ENCODE measurements around the gene NELL1. TPM values are rescaled to one million over a fixed set of nuclear protein-coding genes. Genes with fewer than 3 reads are reported as not detected.

NELL1 gene
- total RNA-seq, 1 donor from 2014 or later = 9.4 TPM

DNA sequence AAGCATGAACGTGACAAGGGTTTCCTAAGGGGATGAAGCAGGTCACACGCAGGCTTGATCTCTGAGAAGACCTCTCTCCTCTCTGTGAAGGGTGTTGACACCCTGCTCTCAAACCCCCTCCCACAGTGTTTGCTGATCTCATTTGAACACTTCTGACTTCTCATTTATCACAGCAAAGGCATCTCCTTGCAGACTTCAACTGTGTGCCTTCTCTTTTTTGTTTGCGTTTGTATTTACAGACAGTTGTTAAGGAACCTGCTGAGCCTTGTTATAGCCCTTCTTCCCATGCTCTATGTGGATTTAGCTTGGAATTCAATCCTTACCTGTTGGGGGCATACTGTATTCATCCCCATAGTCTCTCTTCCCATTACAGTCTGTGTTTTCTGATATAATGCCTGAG, 206.5 kb downstream of the NELL1 start:
- DNase-seq = no peak

GRCh38 chr11:20876738-20877137, 207.4 kb downstream of the NELL1 start:
- DNase-seq = no peak

GRCh38 chr11:20880094-20880493, 210.7 kb downstream of the NELL1 start:
- no peak for DNase-seq

GRCh38 chr11:20881328-20882079, 212.1 kb downstream of the NELL1 start:
- no peak for DNase-seq

- no peak for DNase-seq
Measured at GRCh38 chr11:20887137-20887536, 217.8 kb downstream of the NELL1 start.

DNA sequence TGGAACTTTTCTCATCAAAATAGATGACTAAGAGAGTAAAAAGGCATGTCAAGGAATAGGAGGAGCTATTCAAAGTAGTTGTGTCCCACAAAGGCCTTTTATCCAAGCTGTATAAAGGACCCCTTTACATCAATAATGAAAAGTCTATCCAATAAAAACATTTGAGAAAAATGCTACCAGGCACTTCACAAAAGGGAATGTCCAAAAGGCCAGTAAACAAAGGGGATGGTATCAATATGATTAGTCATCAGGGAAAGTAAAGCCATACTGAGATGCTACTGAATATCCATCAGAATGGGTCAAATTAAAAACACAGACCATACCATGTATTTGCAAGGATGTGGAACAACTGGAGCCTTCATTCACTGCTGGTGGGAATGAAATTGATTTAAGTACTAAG, 224.9 kb downstream of the NELL1 start:
- peak; percentile 1 for DNase-seq

DNA sequence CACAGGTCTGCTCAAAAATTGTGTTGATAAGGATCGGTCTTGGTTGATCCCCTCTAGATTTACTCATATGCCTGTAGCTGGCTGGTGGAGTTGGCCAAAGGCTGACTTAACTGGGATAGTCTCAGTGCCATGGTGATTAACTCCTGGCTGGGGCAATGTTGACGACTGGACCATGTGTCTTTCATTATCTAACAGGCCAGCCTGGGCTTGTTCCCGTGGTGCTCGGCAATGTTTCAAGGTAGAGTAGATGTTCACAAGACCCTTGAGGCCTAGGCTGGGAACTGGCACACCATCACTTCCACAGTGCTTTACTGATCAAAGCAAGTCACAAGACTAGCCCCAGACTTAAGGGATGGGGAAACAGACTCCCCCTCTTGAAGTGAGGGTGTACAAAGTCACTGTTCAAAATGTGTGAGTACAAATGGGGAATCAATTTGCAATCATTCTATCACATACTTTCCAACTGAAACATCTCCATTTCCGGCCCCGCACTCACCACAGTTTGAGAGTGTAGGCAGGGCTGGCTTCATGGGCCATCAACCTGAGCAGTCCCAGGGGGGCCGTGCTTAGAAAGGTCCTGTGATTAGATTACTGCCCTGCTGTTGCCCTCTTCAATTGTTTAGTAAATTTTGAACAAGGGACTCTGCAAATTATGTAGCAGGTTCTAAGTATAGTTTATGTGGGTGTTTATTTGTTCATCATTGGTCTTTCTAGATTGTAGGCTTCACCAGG, 240.8 kb downstream of the NELL1 start:
- no peak for DNase-seq

DNA sequence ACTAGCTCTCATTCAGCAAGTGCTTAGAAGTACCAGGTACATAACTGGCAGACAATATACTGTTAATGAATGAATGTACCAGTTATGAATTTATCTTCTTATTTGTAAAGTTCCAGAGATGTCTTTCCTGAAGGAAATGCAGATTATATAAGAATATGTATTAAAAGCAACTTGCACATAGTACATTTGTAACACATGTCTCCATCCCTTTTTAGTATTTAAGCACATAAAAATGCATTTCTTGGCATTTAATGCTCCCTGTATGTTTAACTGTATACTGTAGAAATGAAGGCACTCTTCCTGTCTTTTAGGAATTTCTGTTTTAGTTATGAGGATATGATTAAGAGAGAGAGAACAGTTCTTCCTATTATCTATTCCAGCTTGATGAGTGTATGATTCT, 241.3 kb downstream of the NELL1 start:
- DNase-seq = no peak

DNA sequence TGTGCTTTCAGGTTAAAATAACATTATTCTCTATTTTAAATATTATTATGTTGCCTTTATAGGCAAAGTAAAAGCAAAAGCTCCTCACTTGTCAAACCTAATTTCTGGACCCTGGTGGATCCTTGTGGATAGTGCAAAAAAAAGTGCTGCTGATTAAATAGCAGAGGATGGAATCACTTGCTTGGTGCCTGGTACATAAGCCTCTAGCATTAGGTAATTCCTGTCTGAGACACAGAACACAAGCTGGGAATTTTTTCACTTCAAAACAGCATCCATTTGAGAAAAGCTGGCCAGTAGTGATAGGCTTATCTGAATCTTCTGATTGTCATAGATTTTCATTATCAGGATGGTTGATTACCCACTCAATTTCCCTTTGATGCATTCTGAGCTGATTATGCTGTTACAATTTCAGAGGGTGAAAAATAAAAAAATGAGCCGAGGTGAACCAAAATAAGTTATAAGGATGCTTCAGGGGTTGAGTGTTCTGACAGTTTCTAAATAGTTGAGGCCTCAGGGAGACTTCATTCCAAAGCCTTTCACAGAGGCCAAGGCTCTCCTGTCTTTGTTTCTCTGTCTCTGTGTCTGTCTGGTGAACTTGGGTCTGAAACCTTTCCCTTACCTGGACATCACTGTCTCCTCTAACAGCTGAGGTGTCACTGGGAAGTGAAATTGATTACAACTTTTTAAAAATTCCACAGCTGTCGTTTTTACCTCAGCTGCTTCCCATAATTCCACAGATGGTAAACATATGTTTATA, 242.9 kb downstream of the NELL1 start:
- no peak for DNase-seq

- DNase-seq = no peak
Measured at GRCh38 chr11:20912922-20913512, 243.6 kb downstream of the NELL1 start.

DNA sequence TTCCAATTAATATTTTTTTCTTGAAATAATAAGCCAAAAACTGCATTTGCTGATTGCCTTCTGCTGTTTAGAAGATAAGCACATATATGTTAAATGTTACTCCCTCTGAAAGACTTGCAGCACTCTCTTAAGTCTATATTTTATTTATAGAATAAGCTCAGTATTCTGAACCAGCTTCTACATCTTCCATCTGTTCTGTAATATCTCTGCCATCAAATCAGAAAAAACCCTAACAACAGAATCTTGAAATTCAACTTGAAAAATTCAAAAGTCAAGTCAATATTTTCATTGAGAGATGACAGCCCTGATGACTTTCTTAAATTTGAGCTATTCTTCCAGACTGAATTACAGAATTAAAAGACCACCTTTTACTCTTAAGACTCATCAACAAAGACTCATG, 247.9 kb downstream of the NELL1 start:
- DNase-seq = no peak

DNA sequence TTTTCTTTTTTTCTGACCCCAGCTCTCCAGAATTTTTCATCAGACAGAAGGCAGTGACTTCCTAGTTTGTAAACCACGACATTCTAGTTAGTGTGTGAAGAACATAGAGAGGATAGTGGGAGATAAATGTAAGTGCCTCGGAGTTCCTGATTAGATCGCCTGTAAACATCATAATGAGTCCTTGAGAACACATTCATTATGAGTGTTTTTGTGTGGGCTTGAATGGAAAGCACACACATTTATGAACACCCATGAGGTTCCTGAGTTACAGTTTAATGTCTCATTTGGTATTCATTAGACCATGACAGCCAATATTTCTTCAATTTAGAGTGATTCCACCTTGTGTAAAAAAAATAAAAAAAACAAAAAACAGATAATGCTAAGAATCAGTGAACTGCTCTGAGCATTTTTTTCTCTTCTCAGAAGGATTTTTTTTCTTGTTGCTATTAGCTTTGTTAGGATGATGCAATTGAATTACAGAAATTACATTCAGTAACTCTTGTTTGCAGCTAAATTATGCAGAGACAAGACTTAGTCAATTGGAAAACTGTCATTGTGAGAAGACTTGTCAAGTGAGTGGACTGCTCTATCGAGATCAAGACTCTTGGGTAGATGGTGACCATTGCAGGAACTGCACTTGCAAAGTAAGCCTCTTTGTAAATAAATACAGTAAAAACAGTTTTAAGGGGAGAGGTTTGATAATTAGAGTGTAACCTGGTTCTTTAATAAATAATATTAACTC, 257.6 kb downstream of the NELL1 start:
- DNase-seq = no peak

DNA sequence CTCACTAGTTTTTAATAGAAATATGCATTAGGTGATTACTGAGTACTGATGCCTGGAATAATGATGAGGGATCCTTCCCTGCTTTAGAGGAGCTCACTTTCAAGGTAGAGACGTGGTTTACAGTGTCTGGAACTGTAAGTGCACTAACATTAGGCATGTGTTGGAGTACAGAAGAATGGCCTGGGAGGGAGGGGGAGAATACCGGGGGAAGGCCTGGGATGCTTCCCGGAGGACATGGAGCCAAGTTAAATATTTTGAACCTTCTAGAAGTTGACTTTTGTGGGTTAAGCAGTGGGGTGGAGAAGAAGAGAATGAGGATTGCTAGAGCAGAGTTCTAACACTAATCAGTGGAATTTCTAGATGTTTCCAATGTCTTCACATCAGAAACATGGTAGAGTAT, 261.6 kb downstream of the NELL1 start:
- no peak for DNase-seq

DNA sequence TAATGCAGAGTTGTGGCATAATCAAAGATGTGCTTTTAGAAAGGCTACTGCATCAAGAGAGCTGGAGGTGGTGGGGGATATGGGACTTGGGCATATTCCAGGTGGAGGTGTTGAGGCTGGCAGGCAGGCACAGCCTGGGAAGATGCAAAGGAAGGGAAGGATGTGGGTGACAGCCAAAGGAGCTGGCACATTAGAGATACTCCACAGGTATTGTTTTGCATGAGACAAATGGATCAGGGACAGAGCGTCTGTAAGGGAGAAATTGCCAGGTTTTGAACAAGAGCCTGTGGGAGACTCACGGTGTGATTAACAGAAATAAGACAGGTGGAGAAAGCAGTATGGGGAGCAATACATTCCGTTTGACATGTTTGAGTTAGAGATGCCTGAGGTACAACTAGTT, 263.7 kb downstream of the NELL1 start:
- no peak for DNase-seq

DNA sequence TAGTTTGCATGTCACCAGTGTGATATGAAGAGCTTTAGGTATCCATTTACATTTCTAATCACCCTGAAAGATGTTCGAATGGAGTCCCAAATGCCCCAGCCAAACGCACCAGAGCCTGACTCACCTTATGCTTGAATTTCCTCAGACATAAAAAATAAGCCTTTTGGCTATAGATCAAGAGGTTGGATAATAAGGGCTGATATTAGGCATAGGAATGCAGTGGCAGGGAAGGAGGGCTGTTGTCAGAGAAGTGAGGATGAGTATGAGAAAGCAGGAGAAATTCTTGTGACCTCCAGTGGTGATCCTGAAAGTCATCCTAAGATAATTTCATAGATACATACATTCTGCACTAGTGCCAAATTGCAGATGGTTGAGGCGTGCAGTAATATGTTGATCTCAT, 264.6 kb downstream of the NELL1 start:
- DNase-seq = no peak

- no peak for DNase-seq
Measured at GRCh38 chr11:20934516-20934915, 265.1 kb downstream of the NELL1 start.

- no peak for DNase-seq
Measured at GRCh38 chr11:20937826-20938225, 268.4 kb downstream of the NELL1 start.

DNA sequence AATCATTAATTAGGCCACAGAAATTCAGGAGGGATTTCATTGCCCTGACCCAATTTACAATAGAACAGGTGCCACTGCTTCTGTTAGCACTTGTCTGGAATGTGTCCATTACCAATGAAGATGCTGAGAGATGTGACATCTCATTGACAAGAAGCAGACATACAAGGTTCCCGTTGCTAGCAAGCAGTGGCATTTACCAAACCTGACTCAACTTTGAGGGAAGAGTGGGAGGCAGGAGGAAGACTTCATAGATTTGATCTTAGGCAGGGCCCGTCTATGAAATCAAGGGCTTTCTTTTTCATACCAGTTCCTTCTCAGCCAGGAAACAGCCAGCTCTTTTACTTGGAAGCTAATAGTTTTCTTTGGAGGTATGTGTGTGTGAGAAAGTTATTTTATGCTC, 280.2 kb downstream of the NELL1 start:
- DNase-seq = no peak

- no peak for DNase-seq
Measured at GRCh38 chr11:20962581-20962980, 293.2 kb downstream of the NELL1 start.

GRCh38 chr11:20963596-20963995, 294.2 kb downstream of the NELL1 start:
- no peak for DNase-seq

DNA sequence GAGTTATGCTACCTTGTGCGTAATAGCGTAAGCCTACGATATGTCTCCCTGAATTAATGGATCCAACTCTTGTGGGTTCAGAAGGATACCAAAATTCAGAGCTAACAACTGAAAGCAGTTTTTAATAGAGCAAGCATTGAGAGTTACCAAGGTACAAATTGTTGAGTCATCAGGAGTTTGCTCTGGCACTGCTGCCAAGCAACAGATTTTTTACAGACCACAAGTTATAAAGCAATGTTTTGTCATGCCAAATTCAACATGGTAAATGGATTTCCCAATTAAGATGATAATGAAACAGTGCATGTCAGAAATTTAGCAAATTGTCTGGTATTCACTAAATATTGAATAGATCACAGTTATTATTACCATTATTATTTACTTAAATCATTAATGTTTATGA, 295.6 kb downstream of the NELL1 start:
- DNase-seq = no peak

DNA sequence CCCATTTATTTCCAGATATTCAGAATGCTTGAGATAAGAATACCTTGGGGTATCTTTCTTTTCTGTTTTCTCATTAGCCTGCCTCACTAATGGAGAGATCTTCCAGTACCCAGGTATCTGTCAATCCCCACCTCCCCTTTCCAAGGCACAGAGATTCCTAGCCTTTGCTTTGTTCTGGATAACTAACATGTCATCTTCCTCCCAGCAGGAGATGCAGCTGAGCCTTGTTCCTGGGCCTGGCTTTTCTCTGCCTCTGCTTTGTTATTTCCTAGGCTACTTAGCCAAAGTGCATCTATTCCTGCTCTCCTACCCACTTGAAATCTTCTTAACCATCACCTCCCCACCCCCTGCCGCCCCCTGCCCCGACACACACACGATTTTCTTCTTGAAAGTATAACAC, 297.1 kb downstream of the NELL1 start:
- DNase-seq = no peak
